Heart left ventricle (tissue), 13 donors: ENCODE data around the gene SFSWAP.

Experiments
- CTCF ChIP-seq, 12 donors: fragments of 200-600 bp; sonication (generic) in 4 of 12; IDR thresholded peaks; one replicate each; pipeline versions ENCODE4 v1.5.0 to v1.8.0; 2018 to 2022; ENCODE audit warnings: antibody characterized with exemption in 12 of 12, mild to moderate bottlenecking in 5 of 12
- POLR2A ChIP-seq, 2 donors: fragments of 450-650 bp; IDR thresholded peaks; one replicate each; pipeline ENCODE4 v1.6.1; 2017; ENCODE audit warnings: antibody characterized with exemption in 2 of 2, mild to moderate bottlenecking in 2 of 2, moderate library complexity in 2 of 2
- donor health status: ischemic (EF 13 %, LVEDD 7.1; RV severe dilation, severe dysfunction).
- donor health status: DM: no; HTN: yes; CAD: no.
- donor health status: DM: no; HTN: no; CAD: no.
- donor health status: ischemic (EF 25% LVEDD 6.9; RV normal size, moderate dysfunction).
- donor health status: ischemic (EF 25% LVEDD 5.7; RV mildly dilated, moderate dysfunction).
- donor health status: ischemic (EF 35%, LVEDD 5.7; RV mildly dilated, moderate dysfunction).
- donor health status: nonischemic (EF 11% LVEDD 7.7; RV severe dilation, severe dysfunction).
- donor health status: DM: yes; HTN: yes; CAD: no.
- donor health status: PGD.
- donor health status: ischemic (EF 29% LVEDD 5.4; RV normal size, mild dysfunction).
- donor health status: nonischemic (EF 23%, LVEDD 6.1; RV moderate dilation, normal function).

- no peak for TF ChIP-seq CTCF (IDR thresholded peaks at IDR 0.05)
- TF ChIP-seq POLR2A (IDR thresholded peaks at IDR 0.05): no peak
These were observed 98.0 kb downstream of the SFSWAP start for GRCh38 chr12:131808744-131809371.
